ENCODE results near the gene SLC25A22.

SLC25A22 gene

GRCh38 chr11:749731-750130 lies 48.4 kb downstream of the SLC25A22 start:
- H3K27ac ChIP-seq = no peak overlapping the region
- TF ChIP-seq ZFX (IDR thresholded peaks at IDR 0.05) (no peak), CTCF (conservative IDR thresholded peaks at IDR 0.05) (no peak)

GRCh38 chr11:748007-748359 lies 50.1 kb downstream of the SLC25A22 start:
- TF ChIP-seq ZFX (IDR thresholded peaks at IDR 0.05) (no peak), CTCF (conservative IDR thresholded peaks at IDR 0.05) (no peak)
- peak overlapping the region; percentile 97 for H3K27ac ChIP-seq

GRCh38 chr11:747158-748006 lies 50.7 kb downstream of the SLC25A22 start, which contains the start of gene TALDO1:
Gene TALDO1 (plus strand): TSS chr11:747464. CDS start chr11:747482, 18 bp downstream.
- H3K27ac ChIP-seq = peak within 1 kb of the TSS; percentile 97
- TF ChIP-seq ZFX (IDR thresholded peaks at IDR 0.05) (peak; percentile 54; the same call in 1 of the 2 replicates), CTCF (conservative IDR thresholded peaks at IDR 0.05) (no peak; the same call in 1 of the 2 replicates)

GRCh38 chr11:746289-747157 lies 51.6 kb downstream of the SLC25A22 start:
- H3K27ac ChIP-seq = peak overlapping the region; percentile 97

GRCh38 chr11:745428-745827 lies 52.7 kb downstream of the SLC25A22 start:
- peak overlapping the region; percentile 97; the same call in 1 of the 2 replicates for H3K27ac ChIP-seq
- no peak for TF ChIP-seq CTCF (conservative IDR thresholded peaks at IDR 0.05)
- no peak for TF ChIP-seq ZFX (IDR thresholded peaks at IDR 0.05)

More at GRCh38 chr11:746289-747157, 51.6 kb downstream of the SLC25A22 start:
- no peak for TF ChIP-seq CTCF (conservative IDR thresholded peaks at IDR 0.05)
- TF ChIP-seq ZFX (IDR thresholded peaks at IDR 0.05) = peak; percentile 47; the same call in 1 of the 2 replicates

GRCh38 chr11:742571-743201 lies 55.4 kb downstream of the SLC25A22 start:
- H3K27ac ChIP-seq = no peak overlapping the region
- TF ChIP-seq ZFX (IDR thresholded peaks at IDR 0.05) (no peak), CTCF (conservative IDR thresholded peaks at IDR 0.05) (no peak)

Measured in C4-2B (cell line).